Psoas muscle (tissue), 8 donors: ENCODE results near the gene OOSP3. TPM values are rescaled to one million over a fixed set of nuclear protein-coding genes. Genes with fewer than 3 reads are reported as not detected.

Experiments
- ATAC-seq, 4 donors: fragments of 200-7000 bp; cut with Tn5 transposase; one replicate each; pipeline ENCODE4 v1.9.1; 2020; ENCODE audit warnings: moderate library complexity in 3 of 4, mild to moderate bottlenecking in 2 of 4
- DNase-seq, 2 donors: peaks; one replicate each; pipeline ENCODE4 v3.0.0-alpha.2; 2020
- H3K27ac ChIP-seq: fragments of 200-600 bp; one replicate; pipeline ENCODE4 v1.8.0; 2022
- H3K27me3 ChIP-seq, 3 donors: fragments of 200-600 bp in 1 of 3; one replicate each; pipeline versions ENCODE4 v1.6.1 to v1.8.0; 2013 to 2022; ENCODE audit warnings: low read length in 2 of 3, mild to moderate bottlenecking in 2 of 3, moderate library complexity in 1 of 3; ENCODE audit not compliant: insufficient read depth in 3 of 3
- H3K36me3 ChIP-seq, 2 donors: fragments of 200-600 bp in 1 of 2; one replicate each; pipeline versions ENCODE4 v1.6.1 to v1.8.0; 2013 to 2022; ENCODE audit warnings: low read depth in 1 of 2, mild to moderate bottlenecking in 1 of 2, moderate library complexity in 1 of 2; ENCODE audit not compliant: insufficient read depth in 1 of 2
- H3K4me1 ChIP-seq: fragments of 200-600 bp; one replicate; pipeline ENCODE4 v1.8.0; 2022
- H3K4me3 ChIP-seq: fragments of 200-600 bp; one replicate; pipeline ENCODE4 v1.8.0; 2022; ENCODE audit warnings: mild to moderate bottlenecking
- H3K9me3 ChIP-seq: fragments of 200-600 bp; one replicate; pipeline ENCODE4 v1.8.0; 2022
- CTCF ChIP-seq: fragments of 200-600 bp; IDR thresholded peaks from one replicate; pipeline ENCODE4 v1.8.0; 2022; ENCODE audit warnings: antibody characterized with exemption
- WGBS, 3 donors: extraction: QIAGEN DNeasy Blood & Tissue Kit; methylation state at CpG; one replicate each; pipeline versions ENCODE4 v1.1.6 to v1.1.7; 2013; 5-methylcytosine and 5-hydroxymethylcytosine counted together
- intact Hi-C, 2 donors: fragments of 100-400 bp; cut with DNase I; formaldehyde crosslinking; loops; one replicate each; pipeline versions ENCODE4 v1.11.0 to v1.14.2; 2022
- polyA plus RNA-seq, 3 donors: library from polyadenylated mRNA; stranded (reverse); fragments of 200-250 nt; gene quantifications; one replicate each; pipeline ENCODE4 v1.2.3, GENCODE V29; 2013
- total RNA-seq, 4 donors: library from RNA; stranded (reverse); fragmentation: NEBNext Ultra II Directional in 2 of 4; extraction: Animal tissue kit (Norgen Biotek cat#: 25700) in 2 of 4; gene quantifications; one replicate each; pipeline versions ENCODE4 v1.2.1 to v1.2.4, GENCODE V29; 2021 to 2023
- donor health status: healthy with polysubstance abuse.
- donor health status: DM: no; HTN: no; CAD: no; lungs with moderate emphysema.
- donor health status: Bipolar disorder and iron deficiency.
- donor health status: healthy.
- donor health status: DM: yes; HTN: yes; CAD: no.
- donor health status: DM: no; HTN: no; CAD: no.
- donor health status: DM: no; HTN: no; CAD: no.
- donor health status: DM: yes; HTN: yes; CAD: no.

The OOSP3 gene
- total and polyA plus RNA-seq, 7 donors = not detected

DNA sequence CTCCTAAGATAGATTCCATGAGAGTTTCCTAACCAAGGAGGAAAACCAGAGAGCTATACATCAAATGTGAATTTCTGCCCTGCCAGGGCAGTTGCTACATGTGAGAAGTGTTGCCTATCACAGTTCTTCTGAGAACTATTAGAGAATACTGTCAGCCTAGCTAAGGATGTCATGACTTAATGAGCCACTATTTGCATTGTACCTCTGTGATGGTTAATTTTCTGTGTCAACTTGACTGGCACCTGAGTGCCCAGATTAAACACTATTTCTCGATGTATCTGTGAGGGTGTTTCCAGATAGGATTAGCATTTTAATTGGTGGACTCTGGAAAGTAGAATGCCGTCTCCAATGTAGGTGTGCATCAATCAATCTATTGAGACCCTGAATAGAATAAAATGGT is 10.6 kb upstream of the OOSP3 start:
- Histone ChIP-seq H3K27ac (no peak overlapping the region), H3K4me1 (no peaks in the 10 kb centered on the region), H3K27me3 (no peaks in the 10 kb centered on the region), H3K36me3 (no peaks in the 10 kb centered on the region), H3K4me3 (no peak overlapping the region), H3K9me3 (no peaks in the 10 kb centered on the region)
- no peak for TF ChIP-seq CTCF
- intact Hi-C loops = no loop called here
- DNase-seq = no peak
- ATAC-seq = no peak
- WGBS, 3 donors = 85 to 91% (median 90%) methylated on average over 2 of the region's 2 CpGs

- Histone ChIP-seq H3K4me3 (no peak overlapping the region), H3K27me3 (no peaks in the 10 kb centered on the region), H3K36me3 (no peaks in the 10 kb centered on the region), H3K9me3 (no peaks in the 10 kb centered on the region), H3K4me1 (no peaks in the 10 kb centered on the region), H3K27ac (no peak overlapping the region)
- intact Hi-C loops = no loop called here
- no peak for TF ChIP-seq CTCF
- ATAC-seq (no peak), DNase-seq (no peak)
Measured at GRCh38 chr11:59872076-59872475, 6.5 kb upstream of the OOSP3 start.

DNA sequence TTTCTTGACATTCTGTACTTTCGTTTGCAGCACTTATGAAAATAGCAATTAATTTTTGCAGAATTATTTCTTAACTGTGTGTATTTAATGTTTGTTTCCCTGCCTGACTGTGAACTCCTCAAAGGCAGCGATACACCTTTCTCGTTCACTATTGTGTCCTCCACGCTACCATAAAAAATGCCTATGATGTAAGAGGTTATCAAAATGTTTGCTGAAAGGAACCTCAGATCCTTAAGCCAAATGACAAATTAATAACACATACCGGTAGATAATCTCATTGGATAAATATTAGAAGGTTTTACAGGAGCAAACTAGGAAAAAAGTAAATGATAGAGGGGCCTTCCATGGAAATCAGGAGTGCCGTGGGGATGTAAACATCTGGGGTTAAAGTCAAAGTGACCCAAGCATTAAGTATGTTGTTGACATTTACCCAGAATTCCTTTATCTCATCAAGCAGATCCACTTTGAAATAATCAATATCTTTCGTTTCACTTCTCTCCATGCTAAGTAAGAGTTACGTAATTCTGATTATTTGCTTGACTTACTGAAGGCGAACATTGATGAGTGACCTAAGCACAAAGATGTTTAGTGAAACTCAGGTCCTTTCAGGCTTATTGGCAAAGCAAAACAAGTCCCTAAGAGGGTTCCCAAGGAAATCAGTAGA is 2.6 kb upstream of the OOSP3 start:
- Histone ChIP-seq H3K9me3 (no peaks in the 10 kb centered on the region), H3K4me3 (no peak overlapping the region), H3K4me1 (no peaks in the 10 kb centered on the region), H3K27ac (no peak overlapping the region), H3K36me3 (no peaks in the 10 kb centered on the region), H3K27me3 (no peaks in the 10 kb centered on the region)
- TF ChIP-seq CTCF = no peak
- ATAC-seq = no peak
- intact Hi-C loops = no loop called here
- no peak for DNase-seq
- 84 to 88% (median 85%) methylated on average over 9 of the region's 9 CpGs for whole genome bisulfite sequencing, 3 donors

DNA sequence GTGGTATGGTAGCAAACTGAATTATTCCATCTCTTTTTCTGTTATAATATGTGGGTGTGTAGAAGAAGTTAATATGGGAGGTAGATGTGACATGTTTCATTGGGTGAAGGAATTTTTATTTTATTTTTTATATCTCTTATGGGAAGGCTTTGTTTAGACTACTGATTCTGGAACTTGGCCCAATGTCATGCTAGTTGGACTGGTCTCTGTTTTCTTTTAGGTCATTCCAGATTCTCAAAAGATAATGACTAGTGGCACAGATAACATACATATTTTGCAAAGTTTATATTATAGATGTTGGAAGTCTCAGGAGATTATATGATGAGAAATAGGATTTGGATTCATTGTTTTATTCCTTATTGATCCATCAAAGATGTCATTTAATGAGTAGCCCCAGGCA is 1.3 kb upstream of the OOSP3 start:
- intact Hi-C loops = no loop called here
- Histone ChIP-seq H3K36me3 (no peaks in the 10 kb centered on the region), H3K4me3 (no peak overlapping the region), H3K9me3 (no peaks in the 10 kb centered on the region), H3K4me1 (no peaks in the 10 kb centered on the region), H3K27ac (no peak overlapping the region), H3K27me3 (no peaks in the 10 kb centered on the region)
- DNase-seq (no peak), ATAC-seq (no peak)
- TF ChIP-seq CTCF = no peak

DNA sequence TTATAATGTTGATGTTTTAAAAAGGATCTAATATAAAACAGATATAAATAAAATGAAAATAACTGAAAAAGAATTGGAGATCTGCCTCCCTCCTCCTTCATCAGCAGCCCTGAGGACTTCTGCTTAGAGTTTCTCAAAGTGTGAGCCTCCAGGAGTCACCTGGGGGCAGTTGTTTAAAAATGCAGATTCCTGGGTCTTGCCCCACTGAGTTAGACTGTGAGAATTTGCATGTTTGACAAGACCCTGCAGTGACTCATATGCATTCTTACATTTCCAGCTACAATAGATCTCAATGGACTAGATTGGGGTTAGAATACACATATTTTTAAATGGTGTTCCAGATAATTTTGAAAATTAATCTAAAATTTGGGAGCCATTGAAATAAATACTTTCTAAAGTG is 798 bp upstream of the OOSP3 start:
- intact Hi-C loops = no loop called here
- H3K4me3 ChIP-seq = no peak overlapping the region
- TF ChIP-seq CTCF = no peak
- H3K36me3 ChIP-seq = no peaks in the 10 kb centered on the region
- no peak for ATAC-seq
- no peaks in the 10 kb centered on the region for H3K9me3 ChIP-seq
- no peak for DNase-seq
- no peaks in the 10 kb centered on the region for H3K4me1 ChIP-seq
- H3K27ac ChIP-seq = no peak overlapping the region
- no peaks in the 10 kb centered on the region for H3K27me3 ChIP-seq
